RCC 7860 (cell line): ENCODE measurements around the gene KCTD16.
A peak's percentile ranks its signal among the peaks of the same experiment; 100 is the strongest.

ENCODE experiments used
- DNase-seq: peaks from one replicate; pipeline ENCODE4 v3.0.0-alpha.2; 2015; ENCODE audit warnings: low spot score
- FAIRE-seq: peaks from 2 replicates; lab custom pipeline; 2012; peaks lifted over from hg19 to GRCh38; lab: Jason Lieb, UNC

Gene KCTD16

DNA sequence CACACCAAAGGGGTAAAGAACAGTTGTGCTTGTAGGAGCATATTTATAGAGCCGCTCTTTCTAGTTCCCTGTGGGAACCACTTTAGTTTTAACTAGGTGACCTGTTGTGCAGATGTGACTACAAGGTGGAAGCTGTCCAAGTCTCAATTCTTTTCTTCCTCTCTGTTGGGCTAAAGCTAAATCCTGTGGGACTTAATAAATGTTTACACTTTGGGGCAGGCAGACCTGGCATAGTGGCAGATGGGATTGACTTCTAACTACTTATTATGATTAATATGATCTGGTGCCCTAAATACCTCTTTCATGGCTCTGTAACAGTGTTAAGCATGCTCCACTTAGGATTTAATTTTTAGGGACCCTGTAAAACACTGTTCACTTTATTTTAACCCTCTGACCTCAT is 265.3 kb downstream of the KCTD16 start:
- DNase-seq: no peak
- FAIRE-seq: no peak

DNA sequence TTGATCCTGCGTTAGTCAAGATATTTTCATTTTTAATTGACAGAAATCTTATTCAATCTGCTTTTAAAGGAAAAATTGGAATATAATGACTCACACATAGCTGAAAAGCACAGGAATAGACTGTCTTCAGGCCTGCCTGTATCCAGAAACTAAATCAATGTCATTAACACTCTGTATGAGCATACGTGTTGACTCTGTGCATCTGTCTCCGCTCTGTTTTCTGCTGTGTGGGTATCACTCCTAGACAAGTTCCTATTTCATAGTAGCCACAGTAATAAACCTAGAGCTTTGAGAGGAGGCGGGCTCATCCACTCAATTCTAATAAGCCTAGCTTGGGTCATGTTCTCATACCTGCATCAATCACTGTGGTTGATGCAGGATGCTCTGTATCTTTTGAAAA is 267.6 kb downstream of the KCTD16 start:
- FAIRE-seq (no peak), DNase-seq (no peak)

DNA sequence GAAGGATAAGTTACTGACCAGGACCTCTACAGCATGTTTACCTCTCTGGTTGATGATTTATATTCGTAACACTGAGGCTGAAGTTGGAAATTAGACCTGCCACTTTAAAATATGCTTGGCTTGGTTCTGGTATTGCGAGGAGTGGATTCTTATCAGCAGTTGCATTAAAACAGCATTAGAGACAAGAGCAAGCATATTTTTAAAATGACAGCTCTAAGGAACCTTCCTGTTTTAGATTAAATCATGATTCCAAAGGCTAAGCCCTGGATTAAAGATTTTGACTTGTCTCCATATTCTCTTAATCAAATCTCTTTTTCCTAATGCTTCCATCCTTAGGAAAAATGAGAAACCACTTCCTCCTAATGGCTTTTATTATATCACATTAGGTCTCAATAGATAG is 277.8 kb downstream of the KCTD16 start:
- no peak for FAIRE-seq
- no peak for DNase-seq

DNA sequence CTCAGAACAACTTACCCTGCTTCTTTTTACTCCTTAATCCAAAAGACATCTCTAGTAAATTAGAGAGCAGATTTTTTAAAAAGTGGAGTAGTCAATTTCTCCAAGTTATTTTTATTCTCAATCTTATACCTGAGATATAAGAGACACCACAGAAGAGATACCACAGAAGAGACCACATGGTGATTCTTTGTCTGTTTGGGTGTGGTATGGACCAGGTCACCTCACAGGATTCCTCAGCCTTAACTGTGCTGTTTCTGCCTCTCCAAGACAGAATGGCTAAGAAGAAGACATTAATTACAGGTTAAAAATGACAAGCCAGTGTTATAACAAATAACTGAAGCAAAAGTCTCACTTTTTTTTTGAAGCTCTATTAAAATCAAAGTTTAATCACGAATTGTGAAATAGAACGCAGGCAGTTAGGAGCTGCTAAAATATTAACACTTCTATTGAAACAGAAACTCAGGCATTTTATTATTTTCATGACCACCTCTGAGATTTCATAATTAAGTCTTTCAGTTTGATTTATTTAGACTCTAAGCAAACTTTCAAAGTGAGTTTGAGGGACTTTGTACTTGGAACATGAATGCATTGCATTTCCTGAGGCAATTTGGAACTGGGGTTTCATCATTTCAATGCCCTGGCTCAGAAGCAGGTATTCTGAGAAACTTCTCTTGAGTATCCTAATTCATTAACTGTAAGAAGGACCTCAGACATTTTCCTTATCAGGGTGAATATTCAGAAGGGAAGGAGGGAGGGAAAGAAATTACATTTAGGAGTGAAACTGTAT is 280.7 kb downstream of the KCTD16 start:
- DNase-seq: no peak
- FAIRE-seq: no peak

DNA sequence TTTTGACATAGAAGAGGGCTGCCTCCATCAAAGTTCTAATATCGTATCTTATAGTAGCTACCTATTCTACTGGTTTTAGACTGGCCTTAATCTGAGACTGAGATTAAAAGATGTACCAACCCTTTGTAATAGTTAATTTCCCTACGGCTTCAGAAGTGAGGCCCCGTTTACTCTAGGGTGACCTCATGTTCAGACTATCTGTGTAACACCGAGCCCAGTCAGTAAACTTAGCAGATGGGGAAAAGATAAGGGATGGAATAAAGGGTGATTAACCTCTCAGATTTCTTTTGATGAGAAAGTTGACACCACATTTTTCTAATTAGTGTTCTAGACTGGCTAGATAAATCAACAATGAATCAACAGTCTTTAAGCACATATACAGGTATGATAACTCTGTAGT is 283.1 kb downstream of the KCTD16 start:
- DNase-seq (no peak), FAIRE-seq (no peak)

DNA sequence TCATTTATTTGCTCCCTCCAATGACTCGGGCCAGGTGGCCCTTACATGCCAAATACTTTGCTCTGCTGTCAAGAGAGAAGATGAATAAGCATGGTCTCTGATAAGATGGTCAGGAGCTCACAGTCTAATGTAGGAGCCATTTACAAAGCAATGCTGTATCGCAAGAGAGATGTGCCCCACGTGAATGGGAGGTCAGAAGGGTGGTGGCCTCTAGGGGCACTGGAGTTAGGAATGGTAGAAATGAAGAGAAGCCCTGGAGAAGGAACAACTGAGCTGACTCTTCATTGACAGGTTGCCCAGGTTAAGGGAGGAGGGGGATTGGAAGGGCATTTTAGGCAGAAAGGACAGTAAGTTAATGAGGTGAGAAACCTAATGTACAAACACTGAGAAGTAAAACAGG is 286.5 kb downstream of the KCTD16 start:
- DNase-seq: no peak
- no peak for FAIRE-seq

DNA sequence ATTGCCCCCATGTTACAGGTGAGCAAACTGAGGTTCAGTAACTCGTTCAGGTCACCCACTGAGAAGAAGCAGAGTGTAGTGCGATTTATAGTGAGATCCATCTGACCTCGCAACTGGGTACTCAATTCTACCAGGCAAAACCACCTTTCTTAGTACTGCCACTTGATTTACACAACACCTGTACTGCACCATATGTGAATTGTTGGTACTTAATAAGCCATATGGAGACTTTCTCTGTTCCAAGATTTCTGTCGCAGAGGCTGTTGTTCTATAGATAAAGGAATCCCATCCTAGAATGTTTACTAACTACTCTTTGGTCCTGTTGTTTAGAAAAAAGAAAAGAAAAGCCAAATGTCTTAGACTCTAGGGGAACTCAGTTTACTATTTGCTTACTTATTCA is 287.5 kb downstream of the KCTD16 start:
- no peak for FAIRE-seq

DNA sequence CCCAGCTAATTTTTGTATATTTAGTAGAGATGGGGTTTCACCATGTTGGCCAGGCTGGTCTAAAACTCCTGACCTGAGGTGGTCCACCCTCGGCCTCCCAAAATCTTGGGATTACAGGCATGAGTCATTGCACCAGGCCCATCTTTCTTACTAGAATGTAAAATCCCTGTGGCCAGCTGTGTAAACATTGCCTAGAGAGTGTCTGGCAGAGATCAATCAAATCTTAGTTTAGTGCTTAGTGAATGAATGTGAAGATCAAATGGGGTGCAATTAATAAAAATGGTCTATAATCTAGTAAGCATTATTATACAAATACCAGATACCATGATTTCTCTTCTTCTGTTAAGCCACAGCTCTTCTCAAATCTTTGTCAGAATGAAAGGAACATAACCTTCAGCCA is 289.9 kb downstream of the KCTD16 start:
- no peak for DNase-seq
- FAIRE-seq: no peak

More for the DNA sequence above, 287.5 kb downstream of the KCTD16 start:
- no peak for DNase-seq

DNA sequence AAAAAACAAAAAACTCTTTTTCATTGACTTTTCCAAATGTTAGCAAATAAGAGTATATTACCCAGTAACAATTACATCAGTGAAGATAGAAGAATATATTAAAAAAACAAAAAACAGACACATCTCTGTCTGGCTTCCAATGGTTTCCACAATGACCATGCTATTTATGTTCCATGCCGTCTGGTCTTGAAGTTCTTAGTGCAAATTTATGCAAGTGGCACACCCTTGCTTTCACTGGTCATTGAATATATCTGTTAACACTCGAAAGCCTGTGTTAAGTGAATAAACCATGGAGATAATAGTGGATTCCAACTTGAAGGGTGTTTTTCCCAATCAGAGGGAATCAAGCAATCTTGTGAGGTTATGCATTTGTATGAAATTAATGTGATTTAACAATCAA is 291.9 kb downstream of the KCTD16 start:
- DNase-seq (no peak), FAIRE-seq (no peak)

DNA sequence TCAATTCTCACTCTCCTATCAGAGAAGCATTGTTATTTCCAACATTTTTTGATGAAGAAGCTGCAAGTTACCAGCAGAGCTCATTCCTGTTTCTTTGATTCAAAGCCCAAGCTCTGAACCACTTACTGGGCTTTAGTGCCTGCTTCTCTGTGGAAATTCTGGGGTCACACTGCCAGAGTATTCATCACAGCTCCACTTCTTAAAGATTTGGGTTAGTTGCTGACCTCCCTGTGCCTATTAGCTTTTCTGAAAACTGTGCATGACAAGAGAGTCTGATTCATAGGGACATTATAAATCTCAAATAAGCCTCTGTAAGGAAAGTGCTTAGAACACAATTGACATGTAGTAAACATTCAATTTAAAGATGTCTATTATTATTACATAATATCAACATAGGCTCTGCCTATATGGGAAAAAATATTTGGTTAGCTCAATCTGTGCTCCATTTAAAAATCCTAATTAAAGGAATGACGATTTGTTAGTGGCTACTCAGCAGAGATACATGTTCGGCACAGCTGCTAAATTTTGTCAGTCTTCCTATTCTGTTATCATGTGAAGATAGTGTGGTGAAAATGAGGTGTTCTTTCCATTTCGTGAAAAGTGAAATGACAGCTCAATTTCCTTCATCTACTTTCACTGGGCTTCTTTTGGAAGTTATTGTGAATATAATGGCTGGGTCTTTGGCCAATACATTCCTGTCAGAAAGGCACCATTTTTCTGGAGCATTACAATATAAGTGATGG is 293.0 kb downstream of the KCTD16 start:
- DNase-seq (no peak), FAIRE-seq (no peak)

DNA sequence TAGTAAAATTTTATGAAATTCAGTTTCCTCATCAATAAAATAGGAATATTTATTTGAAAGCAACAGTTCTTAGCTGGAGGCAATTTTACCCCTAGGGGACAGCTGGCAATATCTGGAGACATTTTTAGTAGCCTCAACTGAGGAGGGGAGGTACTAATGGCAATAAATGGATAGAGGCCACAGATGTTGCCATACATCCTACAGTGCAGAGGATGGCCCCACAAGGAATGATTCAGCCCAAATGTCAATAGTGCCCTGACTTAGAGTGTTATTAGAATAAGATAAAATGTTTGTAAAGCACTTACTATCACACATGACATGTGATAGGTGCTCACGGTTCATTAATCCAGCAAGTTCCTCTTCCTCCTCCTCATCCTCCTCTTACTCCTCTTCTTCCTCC is 293.6 kb downstream of the KCTD16 start:
- FAIRE-seq (no peak), DNase-seq (no peak)

DNA sequence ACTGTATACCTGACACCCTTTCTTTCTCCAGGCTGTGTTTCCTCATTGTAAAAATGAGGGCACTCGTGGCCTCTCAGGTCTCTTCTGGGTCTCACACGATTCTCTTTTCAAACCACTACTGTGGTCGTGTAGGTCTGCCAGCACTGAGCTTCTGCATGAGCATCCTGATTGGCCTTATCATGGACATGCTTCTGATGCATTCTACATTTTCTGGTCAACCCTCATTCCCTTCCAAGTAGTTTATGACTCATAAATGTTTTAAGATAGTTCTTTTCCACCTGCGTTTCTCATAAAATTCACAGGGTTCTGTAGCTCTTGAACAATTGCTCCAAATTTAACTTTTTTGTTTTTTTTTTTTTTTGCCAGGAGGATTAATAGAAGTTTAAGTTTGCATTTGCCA is 294.8 kb downstream of the KCTD16 start:
- DNase-seq: no peak

DNA sequence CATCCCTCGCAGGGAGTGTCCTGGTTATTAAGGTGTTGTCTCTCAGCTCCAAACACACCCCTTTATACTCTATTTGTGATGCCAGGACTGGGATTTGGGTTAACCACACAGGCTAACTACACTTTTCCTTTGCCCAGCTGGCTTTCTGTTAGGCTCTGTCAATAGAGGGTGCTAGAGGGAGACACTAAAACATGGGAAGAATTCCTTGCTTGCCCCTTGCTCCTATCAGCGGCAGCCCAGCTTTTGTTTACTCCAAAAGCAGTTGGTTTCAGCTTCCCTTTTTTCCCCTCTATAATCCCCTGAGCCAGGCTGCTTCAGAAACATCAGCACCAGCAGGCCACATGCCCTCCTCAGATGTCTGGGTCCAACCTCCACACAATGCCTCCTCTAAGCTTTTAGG is 297.1 kb downstream of the KCTD16 start:
- FAIRE-seq (peak; percentile 43), DNase-seq (peak; percentile 39)

More for the DNA sequence above, 294.8 kb downstream of the KCTD16 start:
- FAIRE-seq: no peak

DNA sequence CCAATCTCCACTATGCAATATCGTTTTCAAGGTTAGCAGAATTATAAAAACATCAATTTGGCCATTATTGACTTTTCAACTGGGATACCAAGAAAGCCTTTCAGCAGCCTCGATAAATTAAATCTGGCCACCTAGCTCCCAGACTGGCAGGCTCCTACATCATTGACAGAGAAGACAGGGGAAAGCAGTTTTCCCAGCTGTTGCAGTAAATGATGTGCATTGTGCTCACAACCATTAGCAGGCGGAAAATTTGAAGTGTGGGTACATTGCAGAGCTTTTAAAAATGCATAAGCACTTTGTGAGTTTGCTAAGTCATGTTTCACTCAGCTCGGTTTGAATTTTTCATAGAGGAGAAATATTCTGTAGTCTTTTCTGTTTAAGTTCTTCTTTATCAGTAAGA is 297.9 kb downstream of the KCTD16 start:
- no peak for FAIRE-seq
- DNase-seq: no peak

DNA sequence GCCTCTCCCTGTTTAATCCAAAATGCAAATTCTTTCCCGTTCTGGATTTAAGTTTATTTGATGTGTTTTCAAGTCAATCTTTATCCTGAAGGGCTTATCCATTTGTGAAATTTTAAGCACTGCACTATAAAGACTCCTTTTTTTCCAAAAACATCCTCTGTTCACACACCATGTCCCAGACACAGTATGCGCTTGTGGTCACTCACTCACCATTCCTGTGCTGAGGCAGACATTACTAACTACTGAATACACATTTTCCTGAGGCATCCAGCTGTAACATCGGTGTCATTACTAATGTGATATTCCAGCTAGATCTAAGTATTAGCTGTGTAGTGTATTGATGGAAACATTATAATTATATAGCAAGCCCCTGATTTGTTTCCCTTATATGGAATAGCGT is 298.4 kb downstream of the KCTD16 start:
- peak; percentile 89 for DNase-seq
- FAIRE-seq: peak; percentile 98

DNA sequence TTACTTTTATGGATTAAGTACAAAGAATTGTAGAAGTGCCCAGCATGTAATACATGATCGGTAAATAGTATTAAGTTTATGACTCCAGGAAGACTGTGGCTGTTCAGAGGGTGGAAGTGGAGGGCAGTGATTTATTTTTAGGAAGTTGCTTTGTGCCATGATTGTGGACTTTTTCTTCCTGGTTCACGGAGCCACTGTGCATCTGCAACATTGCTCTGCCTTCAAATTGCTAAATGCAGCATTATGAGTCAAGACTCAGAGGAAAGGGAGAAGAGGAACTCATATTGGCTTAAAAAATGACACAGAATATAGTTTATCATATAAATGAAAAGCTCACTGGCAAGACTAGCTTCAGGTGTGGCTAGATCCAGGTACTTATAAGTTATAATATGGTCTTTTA is 301.5 kb downstream of the KCTD16 start:
- DNase-seq: no peak
- no peak for FAIRE-seq

DNA sequence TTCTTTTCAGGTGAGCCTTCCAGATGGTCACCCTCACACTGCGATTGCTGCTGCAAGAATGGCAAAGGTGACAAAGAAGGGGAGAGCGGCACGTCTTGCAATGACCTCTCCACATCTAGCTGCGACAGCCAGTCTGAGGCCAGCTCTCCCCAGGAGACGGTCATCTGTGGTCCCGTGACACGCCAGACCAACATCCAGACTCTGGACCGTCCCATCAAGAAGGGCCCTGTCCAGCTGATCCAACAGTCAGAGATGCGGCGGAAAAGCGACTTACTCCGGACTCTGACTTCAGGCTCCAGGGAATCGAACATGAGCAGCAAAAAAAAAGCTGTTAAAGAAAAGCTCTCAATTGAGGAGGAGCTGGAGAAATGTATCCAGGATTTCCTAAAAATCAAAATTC is 303.0 kb downstream of the KCTD16 start:
- FAIRE-seq: no peak
- DNase-seq: no peak

DNA sequence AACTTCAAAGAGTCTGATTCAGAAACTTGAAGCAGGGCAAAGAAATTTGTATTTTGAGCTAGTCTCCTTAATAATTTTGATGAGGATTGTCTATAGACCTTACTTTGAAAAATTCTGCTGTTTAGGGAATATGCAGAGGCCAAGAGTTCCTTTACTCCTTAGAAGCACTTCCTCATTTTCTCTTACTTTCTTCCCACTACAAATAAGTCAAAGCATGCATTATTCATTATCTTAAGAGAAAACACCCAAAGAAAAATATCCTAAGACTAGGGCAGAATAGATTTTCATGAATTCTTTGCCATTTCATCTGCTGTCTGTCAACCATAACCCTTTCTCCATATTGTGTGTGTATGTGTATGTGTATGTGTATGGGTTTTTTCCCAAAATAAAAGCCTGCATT is 307.9 kb downstream of the KCTD16 start:
- no peak for DNase-seq
- no peak for FAIRE-seq

DNA sequence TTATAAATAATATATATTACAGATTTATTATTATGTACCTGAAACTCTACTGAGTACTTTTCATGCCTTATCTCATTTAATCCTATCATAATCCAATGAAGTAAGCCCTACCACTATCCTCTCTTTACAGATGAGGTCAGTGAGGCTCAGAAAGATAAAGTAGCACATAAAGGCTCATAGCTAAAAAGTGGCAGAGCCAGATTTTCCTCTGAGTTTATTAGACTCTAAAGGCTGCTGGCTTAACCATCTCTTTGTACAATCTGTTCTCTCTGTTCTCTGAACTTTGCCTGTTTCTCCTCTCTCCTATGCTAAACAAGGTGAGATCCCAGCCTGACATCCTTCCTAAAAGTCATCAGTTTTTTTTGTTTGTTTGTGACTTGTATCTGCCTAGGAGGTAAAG is 311.2 kb downstream of the KCTD16 start:
- FAIRE-seq (no peak), DNase-seq (no peak)

DNA sequence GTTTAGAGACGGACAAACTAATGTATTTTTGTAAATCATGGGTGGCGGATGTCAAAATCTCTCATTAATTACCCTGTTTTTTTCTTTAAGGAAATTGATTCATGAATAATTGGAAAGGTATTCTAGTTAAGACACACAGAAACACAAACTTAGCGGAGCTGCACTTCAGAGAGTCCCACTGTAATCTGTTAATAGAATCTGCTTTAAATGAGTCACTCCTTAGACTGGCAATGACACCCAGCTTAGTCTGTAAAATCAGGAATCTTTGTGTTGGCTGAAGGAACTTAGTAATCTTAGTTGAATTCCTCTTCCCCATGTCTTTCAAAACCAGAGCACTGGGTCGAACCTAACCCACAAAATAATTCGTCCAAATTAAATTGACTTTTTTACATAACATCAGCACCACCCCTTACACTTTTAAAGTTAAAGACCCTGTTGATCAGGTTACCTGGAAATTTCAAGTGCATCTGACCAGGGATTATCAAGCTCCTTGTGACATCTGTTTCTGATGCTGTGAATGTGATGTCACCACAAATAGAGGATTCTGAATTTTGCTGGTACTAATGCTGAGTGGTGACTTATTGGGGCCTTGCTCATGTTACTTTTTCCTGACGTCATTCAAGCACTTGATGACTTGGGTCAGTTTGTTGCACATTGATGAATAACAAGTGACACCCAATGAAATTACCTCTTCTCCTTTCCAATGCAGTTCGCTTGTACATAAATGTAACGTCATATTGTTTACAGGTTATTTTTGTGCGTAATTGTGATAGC is 313.6 kb downstream of the KCTD16 start:
- DNase-seq: peak; percentile 85
- FAIRE-seq: peak; percentile 93

DNA sequence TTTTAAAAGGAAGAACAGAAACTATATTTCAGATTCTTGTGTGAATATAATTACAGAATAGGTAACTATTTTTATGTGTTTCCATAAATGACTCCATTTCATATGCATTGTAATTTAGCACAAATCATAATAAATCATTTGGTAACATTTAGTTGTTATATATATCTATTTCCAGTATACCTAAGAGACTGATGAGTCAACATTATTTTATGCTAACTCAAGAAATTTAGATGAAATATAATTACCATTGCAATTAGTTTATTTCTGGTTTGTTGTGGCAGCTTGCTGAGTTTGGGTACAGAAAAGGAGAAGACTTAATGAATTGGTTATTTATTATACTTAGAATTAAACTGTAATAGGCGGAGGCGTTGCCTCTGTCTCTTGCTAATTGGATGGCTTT is 314.9 kb downstream of the KCTD16 start:
- DNase-seq (no peak), FAIRE-seq (peak; percentile 17)

DNA sequence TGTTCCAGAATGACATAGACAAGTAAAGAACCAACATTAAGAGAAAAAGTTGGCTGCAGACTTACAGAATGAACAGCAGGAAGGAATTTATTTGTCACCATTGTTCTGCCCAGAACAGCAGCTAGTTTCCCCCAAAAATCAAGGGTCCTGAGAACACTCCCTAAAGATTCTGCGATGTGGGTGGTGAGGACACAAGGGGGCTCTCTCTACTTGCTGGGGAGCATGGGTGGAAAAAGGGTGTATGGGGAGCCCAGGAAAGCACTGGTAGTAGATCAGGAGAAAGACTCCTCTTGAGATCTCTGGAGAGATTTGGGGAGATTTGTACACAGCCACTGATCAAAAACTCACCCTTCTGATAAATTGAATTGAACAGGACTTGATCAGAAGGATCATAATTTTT is 316.5 kb downstream of the KCTD16 start:
- DNase-seq (no peak), FAIRE-seq (no peak)
